OCI-LY3 (cell line): ENCODE results near the gene FGF5.

Experiments used
- EZH2phosphoT487 ChIP-seq: fragments of 200-600 bp; shearing (Covaris generic); IDR thresholded peaks from 2 replicates; pipeline ENCODE4 v1.6.1; 2018; ENCODE audit warnings: antibody characterized with exemption, mixed run types, low read depth
- TF ChIP-seq, protein P1 (sequence below): fragments of 200-600, 300-600 bp; sonication (generic); IDR thresholded peaks from 2 replicates; pipeline ENCODE4 v1.5.1; 2014; ENCODE audit warnings: antibody characterized with exemption, low read length, low read depth

DNA sequence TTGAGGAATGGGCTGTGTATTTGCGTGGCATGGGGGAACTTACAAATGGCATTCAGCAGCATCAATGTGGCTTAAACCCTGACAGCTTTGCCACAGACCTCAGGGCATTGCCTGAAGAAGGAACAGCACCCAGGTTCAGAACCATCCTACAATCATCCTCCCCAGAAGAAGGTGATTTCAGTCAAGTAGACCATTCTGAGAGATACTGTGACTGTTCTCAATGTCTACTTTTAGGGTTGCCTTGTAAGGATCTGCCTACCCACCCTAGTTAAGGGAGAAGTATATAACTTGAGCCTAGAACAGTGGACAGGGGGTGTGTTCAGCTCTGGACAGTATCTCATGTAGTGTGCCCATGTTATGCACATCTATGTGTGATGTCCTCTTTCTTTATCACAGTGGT lies 1.6 kb upstream of the FGF5 start:
- TF ChIP-seq, protein P1, sequence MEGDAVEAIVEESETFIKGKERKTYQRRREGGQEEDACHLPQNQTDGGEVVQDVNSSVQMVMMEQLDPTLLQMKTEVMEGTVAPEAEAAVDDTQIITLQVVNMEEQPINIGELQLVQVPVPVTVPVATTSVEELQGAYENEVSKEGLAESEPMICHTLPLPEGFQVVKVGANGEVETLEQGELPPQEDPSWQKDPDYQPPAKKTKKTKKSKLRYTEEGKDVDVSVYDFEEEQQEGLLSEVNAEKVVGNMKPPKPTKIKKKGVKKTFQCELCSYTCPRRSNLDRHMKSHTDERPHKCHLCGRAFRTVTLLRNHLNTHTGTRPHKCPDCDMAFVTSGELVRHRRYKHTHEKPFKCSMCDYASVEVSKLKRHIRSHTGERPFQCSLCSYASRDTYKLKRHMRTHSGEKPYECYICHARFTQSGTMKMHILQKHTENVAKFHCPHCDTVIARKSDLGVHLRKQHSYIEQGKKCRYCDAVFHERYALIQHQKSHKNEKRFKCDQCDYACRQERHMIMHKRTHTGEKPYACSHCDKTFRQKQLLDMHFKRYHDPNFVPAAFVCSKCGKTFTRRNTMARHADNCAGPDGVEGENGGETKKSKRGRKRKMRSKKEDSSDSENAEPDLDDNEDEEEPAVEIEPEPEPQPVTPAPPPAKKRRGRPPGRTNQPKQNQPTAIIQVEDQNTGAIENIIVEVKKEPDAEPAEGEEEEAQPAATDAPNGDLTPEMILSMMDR, result no peak
- no peak for TF ChIP-seq EZH2phosphoT487
